Peyer's patch (tissue), 4 donors: Measurements from ENCODE around the gene ENPP5.

Source experiments
- CTCF ChIP-seq, 6 experiments: fragments of 450-650 bp in 4 of 6; fragments of 200-600 bp in 2 of 6; sonication (generic) in 1 of 6; IDR thresholded peaks; one replicate each; pipeline ENCODE4 v1.5.1; 2017 to 2019; ENCODE audit warnings: antibody characterized with exemption in 6 of 6, mild to moderate bottlenecking in 3 of 6, moderate library complexity in 1 of 6
- POLR2A ChIP-seq, 2 donors: fragments of 450-650 bp; IDR thresholded peaks; one replicate each; pipeline ENCODE4 v1.5.1; 2017; ENCODE audit warnings: antibody characterized with exemption in 2 of 2, mild to moderate bottlenecking in 2 of 2, moderate library complexity in 2 of 2

GRCh38 chr6:46189726-46190125 lies 18.9 kb upstream of the ENPP5 start:
- no peak for TF ChIP-seq CTCF (IDR thresholded peaks at IDR 0.05)
- no peak for TF ChIP-seq POLR2A (IDR thresholded peaks at IDR 0.05)
